H1 (cell line): ENCODE measurements around the gene C9orf43. TPM values are rescaled to one million over a fixed set of nuclear protein-coding genes. Genes with fewer than 3 reads are reported as not detected.
A peak's percentile ranks its signal among the peaks of the same experiment; 100 is the strongest.

Experiments
- CTCF ChIA-PET: fragments of 300-600 bp; sonication (Branson Sonifier 250); formaldehyde crosslinking; loops from one replicate; lab custom pipeline; 2021; ENCODE audit not compliant: partially characterized antibody; lab: Charles Lee
- POLR2A ChIA-PET: fragments of 300-600 bp; sonication (Branson Sonifier 250); formaldehyde crosslinking; loops from one replicate; lab custom pipeline; 2021; ENCODE audit warnings: inconsistent platforms; ENCODE audit not compliant: partially characterized antibody; lab: Charles Lee
- DNase-seq, 2 experiments: peaks; one replicate each; pipeline versions ENCODE4 v3.0.0 to v3.0.0-alpha.2; 2010 to 2022; ENCODE audit warnings: low spot score in 2 of 2, low read depth in 1 of 2, mixed read lengths in 1 of 2
- FAIRE-seq: peaks from 2 replicates; lab custom pipeline; 2011; peaks lifted over from hg19 to GRCh38; lab: Jason Lieb, UNC
- H2AFZ ChIP-seq: 2 replicates; pipeline ENCODE4 v1.8.1; 2012; ENCODE audit warnings: low read length, inconsistent platforms
- H2AK5ac ChIP-seq: 2 replicates; pipeline ENCODE4 v1.6.1; 2013; ENCODE audit warnings: low read depth, low read length
- H2BK120ac ChIP-seq: replicated peaks from 2 replicates; pipeline ENCODE3; 2013; ENCODE audit warnings: low read depth, low read length, inconsistent platforms
- H2BK12ac ChIP-seq: 2 replicates; pipeline ENCODE4 v1.6.1; 2013; ENCODE audit warnings: low read depth, low read length
- H2BK15ac ChIP-seq: 2 replicates; pipeline ENCODE4 v1.6.1; 2013; ENCODE audit warnings: low read length
- H2BK20ac ChIP-seq: 2 replicates; pipeline ENCODE4 v1.6.1; 2013; ENCODE audit warnings: low read length
- H2BK5ac ChIP-seq: 2 replicates; pipeline ENCODE4 v1.6.1; 2013; ENCODE audit warnings: low read depth, low read length
- H3K14ac ChIP-seq: 2 replicates; pipeline ENCODE4 v1.6.1; 2013; ENCODE audit warnings: inconsistent platforms; ENCODE audit not compliant: insufficient read length
- H3K18ac ChIP-seq: 2 replicates; pipeline ENCODE4 v1.6.1; 2013; ENCODE audit warnings: low read length; ENCODE audit errors: extremely low read depth
- H3K23ac ChIP-seq: 2 replicates; pipeline ENCODE4 v1.6.1; 2013; ENCODE audit warnings: inconsistent platforms; ENCODE audit not compliant: insufficient read length
- H3K23me2 ChIP-seq: 2 replicates; pipeline ENCODE4 v1.6.1; 2013; ENCODE audit warnings: low read depth, low read length
- H3K27ac ChIP-seq: 2 replicates; pipeline ENCODE4 v1.6.1; 2011; ENCODE audit warnings: low read depth, low read length, inconsistent platforms
- H3K27me3 ChIP-seq, 4 experiments: replicated peaks in 1 of 4; 1 replicate in 1 of 4; 2 replicates in 3 of 4; pipeline versions ENCODE4 v1.6.1 to v1.8.1; 2011 to 2013; ENCODE audit warnings: low read length in 3 of 4, mild to moderate bottlenecking in 3 of 4, inconsistent platforms in 2 of 4, mixed read lengths in 2 of 4, moderate library complexity in 1 of 4; ENCODE audit not compliant: control insufficient read depth in 3 of 4, insufficient read depth in 3 of 4; ENCODE audit errors: extremely low read depth in 1 of 4
- H3K36me3 ChIP-seq, 4 experiments: 2 replicates each; pipeline versions ENCODE4 v1.6.1 to v1.8.1; 2011 to 2013; ENCODE audit warnings: mild to moderate bottlenecking in 4 of 4, low read length in 3 of 4, moderate library complexity in 2 of 4, control low read depth in 1 of 4, inconsistent platforms in 1 of 4; ENCODE audit not compliant: insufficient read depth in 4 of 4, control insufficient read depth in 2 of 4
- H3K4ac ChIP-seq: replicated peaks from 2 replicates; pipeline ENCODE3; 2013; ENCODE audit warnings: low read length, low read depth, mixed read lengths, inconsistent platforms; ENCODE audit not compliant: insufficient read length
- H3K4me1 ChIP-seq, 4 experiments: replicated peaks in 1 of 4; 1 replicate in 1 of 4; 2 replicates in 3 of 4; pipeline versions ENCODE4 v1.6.1 to v1.8.1; 2011 to 2013; ENCODE audit warnings: low read length in 3 of 4, inconsistent platforms in 2 of 4, mixed read lengths in 1 of 4; ENCODE audit not compliant: insufficient read depth in 4 of 4, control insufficient read depth in 3 of 4
- H3K4me2 ChIP-seq, 2 experiments: 2 replicates each; pipeline versions ENCODE4 v1.6.1 to v1.8.1; 2011 to 2013; ENCODE audit warnings: low read depth in 2 of 2, low read length in 2 of 2, control low read depth in 1 of 2, inconsistent platforms in 1 of 2, mild to moderate bottlenecking in 1 of 2; ENCODE audit not compliant: insufficient read depth in 1 of 2
- H3K4me3 ChIP-seq, 4 experiments: fragments of 200-600, 300-600 bp in 1 of 4; sonication (generic), shearing (Covaris generic), sonication (Bioruptor Twin) in 1 of 4; 2 replicates each; pipeline versions ENCODE4 v1.5.1 to v1.8.1; 2011 to 2016; ENCODE audit warnings: low read length in 4 of 4, low read depth in 3 of 4, control low read depth in 2 of 4, inconsistent platforms in 2 of 4, mild to moderate bottlenecking in 2 of 4, mixed read lengths in 1 of 4, moderate library complexity in 1 of 4; ENCODE audit not compliant: insufficient read depth in 2 of 4; ENCODE audit errors: extremely low read depth in 1 of 4
- H3K56ac ChIP-seq: replicated peaks from 2 replicates; pipeline ENCODE3; 2013; ENCODE audit warnings: low read depth, mild to moderate bottlenecking, mixed read lengths, low read length, inconsistent platforms; ENCODE audit not compliant: insufficient read length
- H3K79me1 ChIP-seq: 2 replicates; pipeline ENCODE4 v1.6.1; 2013; ENCODE audit warnings: low read depth, low read length, control low read depth
- H3K79me2 ChIP-seq, 2 experiments: 2 replicates each; pipeline versions ENCODE4 v1.6.1 to v1.8.1; 2012 to 2013; ENCODE audit warnings: low read length in 2 of 2, mild to moderate bottlenecking in 2 of 2, inconsistent platforms in 1 of 2; ENCODE audit not compliant: insufficient read depth in 2 of 2, control insufficient read depth in 1 of 2
- H3K9ac ChIP-seq, 4 experiments: replicated peaks in 1 of 4; 1 replicate in 1 of 4; 2 replicates in 3 of 4; pipeline versions ENCODE4 v1.6.1 to v1.8.1; 2011 to 2013; ENCODE audit warnings: low read depth in 3 of 4, low read length in 3 of 4, control low read depth in 2 of 4, mild to moderate bottlenecking in 2 of 4, moderate library complexity in 2 of 4, inconsistent platforms in 1 of 4; ENCODE audit errors: extremely low read depth in 1 of 4
- H3K9me3 ChIP-seq, 2 experiments: 2 replicates each; pipeline versions ENCODE4 v1.6.1 to v1.8.1; 2012 to 2013; ENCODE audit warnings: mild to moderate bottlenecking in 2 of 2, moderate library complexity in 2 of 2, control low read depth in 1 of 2, inconsistent platforms in 1 of 2, low read depth in 1 of 2, low read length in 1 of 2, mixed read lengths in 1 of 2; ENCODE audit not compliant: insufficient read depth in 2 of 2
- H4K20me1 ChIP-seq, 2 experiments: replicated peaks in 1 of 2; 2 replicates each; pipeline versions ENCODE3 to v1.8.1; 2011 to 2013; ENCODE audit warnings: inconsistent platforms in 2 of 2, low read length in 2 of 2, mild to moderate bottlenecking in 1 of 2; ENCODE audit not compliant: insufficient read depth in 2 of 2, control insufficient read depth in 1 of 2
- H4K5ac ChIP-seq: 2 replicates; pipeline ENCODE4 v1.6.1; 2013; ENCODE audit warnings: low read length, low read depth, mixed read lengths, inconsistent platforms; ENCODE audit not compliant: insufficient read length
- H4K8ac ChIP-seq: 2 replicates; pipeline ENCODE4 v1.8.0; 2013; ENCODE audit warnings: mild to moderate bottlenecking, moderate library complexity, low read length, inconsistent platforms; ENCODE audit not compliant: insufficient read depth; ENCODE audit errors: extremely low read depth
- H4K91ac ChIP-seq: replicated peaks from 2 replicates; pipeline ENCODE3; 2013; ENCODE audit warnings: low read length, mixed read lengths, inconsistent platforms; ENCODE audit not compliant: insufficient read length
- BACH1 ChIP-seq: IDR thresholded peaks from 2 replicates; pipeline ENCODE4 v1.6.1; 2012; ENCODE audit warnings: low read length, improper control_type of control experiment
- BCL11A ChIP-seq, 2 experiments: IDR thresholded peaks; one replicate each; pipeline ENCODE4 v1.6.1; 2011; ENCODE audit warnings: low read depth in 2 of 2, low read length in 2 of 2, mild to moderate bottlenecking in 2 of 2
- CREB1 ChIP-seq: IDR thresholded peaks from 2 replicates; pipeline ENCODE4 v1.6.1; 2012; ENCODE audit warnings: inconsistent platforms
- E2F6 ChIP-seq: IDR thresholded peaks from 2 replicates; pipeline ENCODE4 v1.6.1; 2012; ENCODE audit warnings: inconsistent platforms
- FOSL1 ChIP-seq: IDR thresholded peaks from 2 replicates; pipeline ENCODE4 v1.6.1; 2011; ENCODE audit warnings: mild to moderate bottlenecking, low read depth, low read length, moderate library complexity; ENCODE audit not compliant: insufficient read depth
- HDAC2 ChIP-seq, 2 experiments: fragments of 300-600 bp in 1 of 2; sonication (generic) in 1 of 2; IDR thresholded peaks; 2 replicates each; pipeline ENCODE4 v1.6.1; 2011 to 2012; ENCODE audit warnings: low read depth in 2 of 2, low read length in 2 of 2, mild to moderate bottlenecking in 2 of 2, moderate library complexity in 2 of 2, borderline replicate concordance in 1 of 2, inconsistent platforms in 1 of 2
- KDM1A ChIP-seq: fragments of 200-600, 300-600 bp; sonication (generic); IDR thresholded peaks from 2 replicates; pipeline ENCODE4 v1.7.1; 2016; ENCODE audit warnings: mild to moderate bottlenecking, low read length, borderline replicate concordance
- KDM4A ChIP-seq: IDR thresholded peaks from one replicate; pipeline ENCODE4 v1.7.1; 2012; ENCODE audit warnings: low read depth, mild to moderate bottlenecking, moderate library complexity, low read length, inconsistent platforms; ENCODE audit not compliant: severe bottlenecking
- RXRA ChIP-seq: IDR thresholded peaks from 2 replicates; pipeline ENCODE4 v1.6.1; 2011; ENCODE audit warnings: low read depth, mild to moderate bottlenecking, low read length, moderate library complexity; ENCODE audit not compliant: insufficient read depth
- SRF ChIP-seq: IDR thresholded peaks from 2 replicates; pipeline ENCODE4 v1.6.1; 2011; ENCODE audit warnings: mild to moderate bottlenecking, low read depth, low read length, moderate library complexity
- WGBS, 2 experiments: shearing (Covaris generic) in 1 of 2; methylation state at CpG; one replicate each; pipeline versions ENCODE4 v1.1.6 to v1.1.7; 2013 to 2015; ENCODE audit warnings: low lambda C conversion rate in 2 of 2, mixed read lengths in 2 of 2, inconsistent platforms in 1 of 2, low coverage in 1 of 2, missing lambda C conversion rate in 1 of 2; ENCODE audit not compliant: insufficient replicate concordance in 2 of 2, insufficient coverage in 1 of 2, insufficient read length in 1 of 2; ENCODE audit errors: extremely low coverage in 1 of 2, missing lambda C conversion rate in 1 of 2; 5-methylcytosine and 5-hydroxymethylcytosine counted together
- polyA plus RNA-seq, 7 experiments: library from polyadenylated mRNA; depleted of rRNA in 3 of 7; stranded (reverse) in 5 of 7; unstranded in 2 of 7; fragments of >200 nt in 5 of 7; fragments of 200-250 nt in 2 of 7; gene quantifications; 1 replicate in 5 of 7; 2 replicates in 1 of 7; 4 replicates in 1 of 7; pipeline versions ENCODE4 v1.2.1 to v1.2.3, GENCODE V29; 2011 to 2013; ENCODE audit warnings: missing spikeins in 2 of 7, mixed read lengths in 2 of 7
- total RNA-seq: library from RNA; stranded (reverse); fragmentation: NEBNext Ultra II Directional; extraction: Animal tissue kit (Norgen Biotek cat#: 25700); gene quantifications from 2 replicates; pipeline ENCODE4 v1.2.1, GENCODE V29; 2021

Gene C9orf43
- total and polyA plus RNA-seq, 2 of the 8 experiments (the other 6 are each of a cell fraction or from before 2014, with no cell fraction given) = 0.35 to 0.52 TPM

GRCh38 chr9:113479174-113479621 is 68.7 kb downstream of the C9orf43 start:
- H3K9me3 ChIP-seq = no peaks in the 10 kb centered on the region
- H3K79me1 ChIP-seq = no peaks in the 10 kb centered on the region
- no peaks in the 10 kb centered on the region for H3K36me3 ChIP-seq
- H3K56ac ChIP-seq = no peak overlapping the region
- no peak overlapping the region for H2AFZ ChIP-seq
- H2BK15ac ChIP-seq = no peak overlapping the region
- H3K27me3 ChIP-seq = no peaks in the 10 kb centered on the region
- no peak overlapping the region for H3K27ac ChIP-seq
- H3K23me2 ChIP-seq = no peaks in the 10 kb centered on the region
- no peak overlapping the region for H3K18ac ChIP-seq
- H3K79me2 ChIP-seq = no peaks in the 10 kb centered on the region
- no peak overlapping the region for H2AK5ac ChIP-seq
- H4K5ac ChIP-seq = no peak overlapping the region
- no peak overlapping the region for H3K4me2 ChIP-seq
- peaks cover 0 to 5% (median 2%) of the 10 kb centered on the region in 4 experiments; a peak in 3 of 7 replicates for H3K4me1 ChIP-seq
- TF ChIP-seq RXRA (no peak), SRF (no peak), BCL11A (IDR thresholded peaks at IDR 0.05; ENCODE audit: low read depth in 2 of 2, low read length in 2 of 2) (no peak), CREB1 (no peak), KDM1A (peak; percentile 90; the same call in 1 of the 2 replicates), KDM4A (no peak), HDAC2 (IDR thresholded peaks at IDR 0.05; ENCODE audit: borderline replicate concordance in 1 of 2, low read depth in 2 of 2, low read length in 2 of 2) (peak in 1 of 2 experiments; percentile 82; a peak in 1 of 4 replicates), BACH1 (no peak), E2F6 (no peak), FOSL1 (no peak)
- no peak overlapping the region for H4K91ac ChIP-seq
- no peak for FAIRE-seq
- H2BK20ac ChIP-seq = no peak overlapping the region
- no peak overlapping the region for H4K8ac ChIP-seq
- H4K20me1 ChIP-seq = no peaks in the 10 kb centered on the region
- no peak overlapping the region for H2BK5ac ChIP-seq
- no peak overlapping the region for H3K9ac ChIP-seq
- ChIA-PET CTCF (interaction anchor here (1.0 to 1.7 kb wide), 7 partner anchors 10 to 176 kb away, joined by 3 to 8 read pairs (median 4); no protein-coding TSS in a partner anchor), POLR2A (no interaction called here)
- DNase-seq = no peak
- H2BK12ac ChIP-seq = no peak overlapping the region
- no peak overlapping the region for H3K4ac ChIP-seq
- WGBS, 2 experiments = 92% methylated on average over 7 of the region's 7 CpGs; no CpG with 5 or more reads in 1 of the 2 experiments
- H3K4me3 ChIP-seq = no peak overlapping the region
- H2BK120ac ChIP-seq = no peak overlapping the region
- no peak overlapping the region for H3K14ac ChIP-seq
- no peak overlapping the region for H3K23ac ChIP-seq
